IPS-18c (cell line): ENCODE data around the gene HOXC12.

Source experiments
- H3K4me3 ChIP-seq: 2 replicates; pipeline ENCODE4 v1.7.0; 2013; ENCODE audit warnings: low read depth, mild to moderate bottlenecking, low read length, moderate library complexity; ENCODE audit not compliant: insufficient read depth
- H3K9me3 ChIP-seq: one replicate; pipeline ENCODE4 v1.6.1; 2013; ENCODE audit warnings: mild to moderate bottlenecking, low read length, moderate library complexity; ENCODE audit not compliant: control insufficient read depth, insufficient read depth

Gene HOXC12

GRCh38 chr12:53975479-53976152 lies 20.9 kb downstream of the HOXC12 start:
- no peak overlapping the region for H3K4me3 ChIP-seq
- H3K9me3 ChIP-seq = peaks cover 4% of the 10 kb centered on the region

GRCh38 chr12:53976172-53976822 lies 21.6 kb downstream of the HOXC12 start:
- Histone ChIP-seq H3K9me3 (peaks cover 4% of the 10 kb centered on the region), H3K4me3 (no peak overlapping the region)

- H3K9me3 ChIP-seq = peaks cover 4% of the 10 kb centered on the region
- no peak overlapping the region for H3K4me3 ChIP-seq
These were observed 22.3 kb downstream of the HOXC12 start for GRCh38 chr12:53976823-53977595.

GRCh38 chr12:53977596-53978445 lies 23.1 kb downstream of the HOXC12 start:
- Histone ChIP-seq H3K9me3 (peaks cover 6% of the 10 kb centered on the region), H3K4me3 (no peak overlapping the region)

- H3K4me3 ChIP-seq = no peak overlapping the region
- H3K9me3 ChIP-seq = peaks cover 7% of the 10 kb centered on the region
These were observed 24.0 kb downstream of the HOXC12 start for GRCh38 chr12:53978477-53979356.

GRCh38 chr12:53980104-53980801 lies 25.6 kb downstream of the HOXC12 start:
- H3K9me3 ChIP-seq = peaks cover 5% of the 10 kb centered on the region
- no peak overlapping the region for H3K4me3 ChIP-seq

GRCh38 chr12:53980802-53981496 lies 26.2 kb downstream of the HOXC12 start:
- no peak overlapping the region for H3K4me3 ChIP-seq

GRCh38 chr12:53981634-53982565 lies 27.2 kb downstream of the HOXC12 start:
- peaks cover 8% of the 10 kb centered on the region for H3K9me3 ChIP-seq
- no peak overlapping the region for H3K4me3 ChIP-seq

More at GRCh38 chr12:53980802-53981496, 26.2 kb downstream of the HOXC12 start:
- peaks cover 8% of the 10 kb centered on the region for H3K9me3 ChIP-seq

GRCh38 chr12:53982648-53983567 lies 28.2 kb downstream of the HOXC12 start:
- Histone ChIP-seq H3K4me3 (no peak overlapping the region), H3K9me3 (peaks cover 8% of the 10 kb centered on the region)

GRCh38 chr12:53983568-53983949 lies 28.9 kb downstream of the HOXC12 start:
- peaks cover 8% of the 10 kb centered on the region for H3K9me3 ChIP-seq
- H3K4me3 ChIP-seq = no peak overlapping the region

- Histone ChIP-seq H3K4me3 (no peak overlapping the region), H3K9me3 (peaks cover 8% of the 10 kb centered on the region)
These were observed 29.4 kb downstream of the HOXC12 start for GRCh38 chr12:53983950-53984572.

GRCh38 chr12:53984901-53985691 lies 30.4 kb downstream of the HOXC12 start, which contains the start of gene HOXC10:
TSS of gene HOXC10 (plus strand) at chr12:53985146. CDS start at chr12:53985260, 114 bp downstream.
- Histone ChIP-seq H3K9me3 (peaks cover 8% of the 10 kb centered on the region), H3K4me3 (no peak within 1 kb of the TSS; the same call in 1 of the 2 replicates)
